Neuronal stem cell (in vitro differentiated cells): ENCODE data around the gene EMP1.
A peak's percentile ranks its signal among the peaks of the same experiment; 100 is the strongest.

Source experiments
- DNase-seq: peaks from one replicate; pipeline ENCODE4 v3.0.0-alpha.2; 2013; ENCODE audit warnings: low spot score
- H2AFZ ChIP-seq: one replicate; pipeline ENCODE4 v1.6.1; 2013; ENCODE audit warnings: mild to moderate bottlenecking, low read length, inconsistent platforms
- H2AK5ac ChIP-seq: 2 replicates; pipeline ENCODE4 v1.6.1; 2013; ENCODE audit warnings: low read depth, mild to moderate bottlenecking, inconsistent platforms, low read length, moderate library complexity, mixed read lengths
- H2BK120ac ChIP-seq: 2 replicates; pipeline ENCODE4 v1.6.1; 2013; ENCODE audit warnings: low read depth, mild to moderate bottlenecking, inconsistent platforms, low read length, moderate library complexity, mixed read lengths
- H2BK12ac ChIP-seq: one replicate; pipeline ENCODE4 v1.6.1; 2013; ENCODE audit warnings: low read length, inconsistent platforms
- H2BK15ac ChIP-seq: 2 replicates; pipeline ENCODE4 v1.6.1; 2013; ENCODE audit warnings: mild to moderate bottlenecking, low read length, inconsistent platforms, mixed read lengths
- H2BK5ac ChIP-seq: one replicate; pipeline ENCODE4 v1.6.1; 2013; ENCODE audit warnings: inconsistent platforms, mild to moderate bottlenecking, low read length, moderate library complexity
- H3K14ac ChIP-seq: one replicate; pipeline ENCODE4 v1.6.1; 2013; ENCODE audit warnings: low read length, inconsistent platforms
- H3K18ac ChIP-seq: 2 replicates; pipeline ENCODE4 v1.6.1; 2013; ENCODE audit warnings: low read length, inconsistent platforms
- H3K23ac ChIP-seq: 2 replicates; pipeline ENCODE4 v1.6.1; 2013; ENCODE audit warnings: low read depth, mild to moderate bottlenecking, mixed read lengths, low read length, inconsistent platforms; ENCODE audit not compliant: poor library complexity
- H3K27ac ChIP-seq: replicated peaks from 3 replicates; pipeline ENCODE4 v1.5.1; 2013; ENCODE audit warnings: low read length, inconsistent platforms
- H3K27me3 ChIP-seq, 3 experiments: 2 replicates each; pipeline ENCODE4 v1.6.1; 2013; ENCODE audit warnings: low read length in 3 of 3, mild to moderate bottlenecking in 2 of 3, inconsistent platforms in 1 of 3, low read depth in 1 of 3, mixed read lengths in 1 of 3, moderate library complexity in 1 of 3; ENCODE audit not compliant: control insufficient read depth in 3 of 3, insufficient read depth in 3 of 3
- H3K36me3 ChIP-seq, 2 donors: replicated peaks in 1 of 2; 2 replicates each; pipeline ENCODE4 v1.6.1; 2013; ENCODE audit warnings: low read length in 2 of 2; ENCODE audit not compliant: control insufficient read depth in 2 of 2, insufficient read depth in 2 of 2
- H3K4ac ChIP-seq: 2 replicates; pipeline ENCODE4 v1.6.1; 2013; ENCODE audit warnings: inconsistent platforms, mild to moderate bottlenecking, low read length, moderate library complexity
- H3K4me1 ChIP-seq, 2 donors: 1 replicate in 1 of 2; 2 replicates in 1 of 2; pipeline ENCODE4 v1.6.1; 2013; ENCODE audit warnings: low read length in 2 of 2, low read depth in 1 of 2; ENCODE audit not compliant: control insufficient read depth in 2 of 2, insufficient read depth in 1 of 2
- H3K4me2 ChIP-seq: one replicate; pipeline ENCODE4 v1.6.1; 2013; ENCODE audit warnings: mild to moderate bottlenecking, low read length, inconsistent platforms; ENCODE audit not compliant: insufficient read depth, poor library complexity, severe bottlenecking
- H3K4me3 ChIP-seq, 2 donors: 2 replicates each; pipeline ENCODE4 v1.5.1; 2013; ENCODE audit warnings: low read length in 2 of 2, mild to moderate bottlenecking in 2 of 2, inconsistent platforms in 1 of 2, moderate library complexity in 1 of 2
- H3K79me1 ChIP-seq: one replicate; pipeline ENCODE4 v1.6.1; 2013; ENCODE audit warnings: low read depth, mild to moderate bottlenecking, inconsistent platforms, low read length, moderate library complexity
- H3K9ac ChIP-seq: one replicate; pipeline ENCODE4 v1.6.1; 2013; ENCODE audit warnings: mild to moderate bottlenecking, low read depth, low read length, inconsistent platforms; ENCODE audit not compliant: poor library complexity
- H3K9me3 ChIP-seq, 2 donors: replicated peaks in 1 of 2; 2 replicates each; pipeline versions ENCODE3 to v1.6.1; 2013; ENCODE audit warnings: low read length in 2 of 2, mild to moderate bottlenecking in 2 of 2, inconsistent platforms in 1 of 2, low read depth in 1 of 2, mixed read lengths in 1 of 2, moderate library complexity in 1 of 2; ENCODE audit not compliant: control insufficient read depth in 2 of 2, insufficient read depth in 1 of 2
- H4K8ac ChIP-seq: one replicate; pipeline ENCODE4 v1.6.1; 2013; ENCODE audit warnings: low read depth, mild to moderate bottlenecking, inconsistent platforms, low read length, moderate library complexity
- H4K91ac ChIP-seq: one replicate; pipeline ENCODE4 v1.6.1; 2013; ENCODE audit warnings: low read length, low read depth, mild to moderate bottlenecking, inconsistent platforms; ENCODE audit not compliant: poor library complexity
- WGBS, 2 donors: extraction: QIAGEN DNeasy Blood & Tissue Kit; methylation state at CpG; one replicate each; pipeline ENCODE4 v1.1.7; 2013; ENCODE audit warnings: missing lambda C conversion rate in 2 of 2, mixed read lengths in 1 of 2; ENCODE audit not compliant: insufficient read length in 2 of 2, insufficient replicate concordance in 1 of 2; ENCODE audit errors: extremely low coverage in 2 of 2; 5-methylcytosine and 5-hydroxymethylcytosine counted together

The EMP1 gene

DNA sequence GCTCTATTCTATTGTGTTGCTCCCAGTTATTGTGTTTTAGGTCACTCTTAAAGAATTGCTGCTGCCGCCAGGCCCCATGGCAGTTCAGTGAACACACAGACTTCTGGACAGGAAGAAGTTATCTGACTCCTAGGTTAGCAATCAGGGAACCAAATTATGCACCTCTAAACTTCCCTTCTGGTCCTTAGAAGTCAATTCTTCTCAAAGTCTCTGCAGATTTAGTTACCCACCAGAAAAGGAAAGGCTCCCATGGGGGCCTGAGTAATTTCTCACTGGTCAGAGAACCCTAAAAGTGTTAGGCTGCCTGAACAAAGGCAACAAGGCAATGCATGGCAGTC is 10.0 kb downstream of the EMP1 start:
- no peak overlapping the region for H2BK5ac ChIP-seq
- H3K36me3 ChIP-seq: no peaks in the 10 kb centered on the region
- H2AFZ ChIP-seq: peak overlapping the region; percentile 83
- no peak overlapping the region for H3K14ac ChIP-seq
- no peak for DNase-seq
- H3K9ac ChIP-seq: no peak overlapping the region
- no CpG with 5 or more reads among the region's 1 CpG for WGBS, 2 donors
- H3K23ac ChIP-seq: no peak overlapping the region
- H3K4ac ChIP-seq: no peak overlapping the region
- H2BK15ac ChIP-seq: no peak overlapping the region
- H2BK12ac ChIP-seq: no peak overlapping the region
- no peaks in the 10 kb centered on the region for H3K9me3 ChIP-seq
- H3K79me1 ChIP-seq: no peaks in the 10 kb centered on the region
- no peak overlapping the region for H3K27ac ChIP-seq
- no peaks in the 10 kb centered on the region for H3K27me3 ChIP-seq
- H3K18ac ChIP-seq: no peak overlapping the region
- H2AK5ac ChIP-seq: no peak overlapping the region
- H4K8ac ChIP-seq: no peak overlapping the region
- no peak overlapping the region for H3K4me3 ChIP-seq
- no peak overlapping the region for H4K91ac ChIP-seq
- H2BK120ac ChIP-seq: no peak overlapping the region
- H3K4me2 ChIP-seq: no peak overlapping the region
- H3K4me1 ChIP-seq: peaks cover 18 to 44% of the 10 kb centered on the region in 2 donors

DNA sequence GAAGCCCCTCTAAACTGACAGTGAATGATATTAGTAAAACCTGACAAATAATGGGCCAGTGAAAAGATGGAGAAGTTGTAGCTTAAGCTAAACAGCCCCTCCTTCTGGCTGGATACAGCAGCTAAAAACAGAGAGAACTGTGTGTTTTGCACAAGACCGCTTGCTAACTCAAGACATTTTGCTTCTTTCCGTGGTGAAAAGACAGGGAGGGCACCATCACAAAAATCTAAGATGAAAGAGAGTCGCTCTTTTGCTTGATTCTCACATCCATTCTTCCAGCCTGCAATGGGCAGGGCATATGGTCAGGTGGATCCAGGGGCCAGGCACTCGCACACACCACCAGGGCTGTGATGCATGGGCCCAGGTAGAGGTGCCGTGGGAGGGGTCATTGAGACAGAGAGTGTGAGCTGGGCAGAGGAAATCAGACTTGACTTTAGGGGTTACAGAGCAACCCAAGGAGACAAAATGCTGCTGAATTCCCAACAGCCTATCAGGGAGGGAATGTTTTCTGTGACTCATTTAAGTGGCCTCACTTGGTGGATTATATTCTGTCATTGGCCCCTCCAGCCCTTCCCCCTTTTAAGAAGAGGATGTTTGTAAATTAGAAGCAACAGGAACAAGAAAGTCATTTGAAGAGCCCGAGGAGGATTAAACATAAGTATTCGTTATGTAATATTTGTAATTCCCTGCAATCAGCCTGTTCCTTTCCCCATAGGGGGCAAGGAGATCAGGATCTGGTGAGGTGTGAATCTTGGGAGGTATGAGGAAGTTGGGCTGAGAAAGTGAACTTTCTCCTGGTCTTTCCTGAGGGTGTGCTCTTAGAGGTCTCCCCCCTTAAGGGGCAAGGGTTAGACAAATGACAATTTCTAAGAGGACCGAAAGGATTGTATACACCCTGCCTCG is 12.3 kb downstream of the EMP1 start:
- H3K27me3 ChIP-seq: no peaks in the 10 kb centered on the region
- H3K4me2 ChIP-seq: no peak overlapping the region
- no peak overlapping the region for H2AFZ ChIP-seq
- no peak overlapping the region for H3K9ac ChIP-seq
- peaks cover 21 to 49% of the 10 kb centered on the region in 2 donors for H3K4me1 ChIP-seq
- no peaks in the 10 kb centered on the region for H3K79me1 ChIP-seq
- no peak overlapping the region for H3K27ac ChIP-seq
- no peak for DNase-seq
- no peaks in the 10 kb centered on the region for H3K36me3 ChIP-seq
- H3K23ac ChIP-seq: no peak overlapping the region
- H3K9me3 ChIP-seq: no peaks in the 10 kb centered on the region
- no peak overlapping the region for H2BK15ac ChIP-seq
- no CpG with 5 or more reads among the region's 9 CpGs for WGBS, 2 donors
- no peak overlapping the region for H4K91ac ChIP-seq
- H3K4me3 ChIP-seq: no peak overlapping the region
- H2AK5ac ChIP-seq: no peak overlapping the region
- H4K8ac ChIP-seq: no peak overlapping the region
- H2BK5ac ChIP-seq: no peak overlapping the region
- H2BK12ac ChIP-seq: no peak overlapping the region
- H3K4ac ChIP-seq: no peak overlapping the region
- H2BK120ac ChIP-seq: no peak overlapping the region
- H3K14ac ChIP-seq: no peak overlapping the region
- H3K18ac ChIP-seq: peak overlapping the region; percentile 7

DNA sequence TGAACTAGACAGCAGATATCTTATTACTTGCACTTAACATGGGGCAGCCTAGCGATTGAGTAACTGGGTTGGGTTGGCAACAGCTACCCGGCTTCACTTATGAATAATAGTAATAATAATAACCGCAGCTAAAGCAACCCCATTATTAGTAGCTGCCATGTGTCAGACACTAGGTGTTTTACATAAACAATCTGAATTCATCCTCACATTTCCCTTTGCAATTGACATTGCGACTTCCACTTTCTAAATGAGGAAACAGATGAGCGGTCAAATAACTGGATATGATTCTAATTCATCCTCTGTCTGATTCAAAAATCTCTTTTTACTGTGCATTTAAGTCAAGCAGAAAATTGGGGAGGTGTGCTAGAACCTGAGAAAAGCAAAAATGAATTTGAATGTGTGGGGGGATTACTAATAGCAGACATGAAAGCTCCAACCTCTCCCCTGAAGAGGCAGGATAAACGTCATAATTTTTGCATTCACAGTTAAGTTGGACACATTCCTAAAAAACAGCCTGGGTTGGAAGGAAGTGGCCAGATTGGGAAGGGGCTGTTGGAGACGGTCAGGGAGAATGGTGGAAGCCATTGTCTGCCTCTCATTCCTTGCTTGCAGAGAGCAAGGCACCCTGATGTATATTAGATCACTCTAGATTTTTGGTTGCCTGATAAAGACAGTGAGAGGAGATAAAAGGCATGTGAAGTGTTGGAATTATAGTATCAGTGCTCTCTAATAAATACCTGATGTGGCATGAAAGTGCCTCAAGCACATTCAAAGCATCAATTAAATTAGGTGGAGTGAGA is 13.1 kb downstream of the EMP1 start:
- H2BK15ac ChIP-seq: no peak overlapping the region
- no peak overlapping the region for H4K8ac ChIP-seq
- no peaks in the 10 kb centered on the region for H3K27me3 ChIP-seq
- no peak overlapping the region for H2BK12ac ChIP-seq
- no peak overlapping the region for H2BK5ac ChIP-seq
- no peak for DNase-seq
- peaks cover 16 to 40% of the 10 kb centered on the region in 2 donors for H3K4me1 ChIP-seq
- no peak overlapping the region for H3K4me3 ChIP-seq
- H3K79me1 ChIP-seq: no peaks in the 10 kb centered on the region
- H3K9me3 ChIP-seq: no peaks in the 10 kb centered on the region
- no CpG with 5 or more reads among the region's 7 CpGs for WGBS, 2 donors
- no peak overlapping the region for H2BK120ac ChIP-seq
- no peak overlapping the region for H3K14ac ChIP-seq
- H3K23ac ChIP-seq: no peak overlapping the region
- H2AFZ ChIP-seq: no peak overlapping the region
- no peak overlapping the region for H3K9ac ChIP-seq
- H3K4ac ChIP-seq: no peak overlapping the region
- no peaks in the 10 kb centered on the region for H3K36me3 ChIP-seq
- H3K27ac ChIP-seq: no peak overlapping the region
- H3K4me2 ChIP-seq: no peak overlapping the region
- no peak overlapping the region for H2AK5ac ChIP-seq
- no peak overlapping the region for H3K18ac ChIP-seq
- H4K91ac ChIP-seq: no peak overlapping the region
